Type B pancreatic cell (in vitro differentiated cells): ENCODE data around the gene TCF12. TPM values are rescaled to one million over a fixed set of nuclear protein-coding genes. Genes with fewer than 3 reads are reported as not detected.

Experiments used
- DNase-seq: peaks from one replicate; pipeline ENCODE4 v3.0.0; 2021; ENCODE audit warnings: mixed read lengths; ENCODE audit not compliant: unreplicated experiment; ENCODE audit errors: extremely low spot score
- H3K27ac Mint-ChIP-seq: 2 replicates; pipeline ENCODE4 v1.8.0; 2021; ENCODE audit warnings: mild to moderate bottlenecking, mixed read lengths
- H3K27me3 Mint-ChIP-seq: 2 replicates; pipeline ENCODE4 v1.8.0; 2021; ENCODE audit warnings: mixed read lengths
- H3K36me3 Mint-ChIP-seq: 2 replicates; pipeline ENCODE4 v1.8.0; 2021; ENCODE audit warnings: mixed read lengths
- H3K4me1 Mint-ChIP-seq: one replicate; pipeline ENCODE4 v1.8.0; 2021; ENCODE audit warnings: mixed read lengths; ENCODE audit not compliant: unreplicated experiment
- H3K4me3 Mint-ChIP-seq: 2 replicates; pipeline ENCODE4 v1.8.0; 2021; ENCODE audit warnings: mild to moderate bottlenecking, mixed read lengths
- H3K9me3 Mint-ChIP-seq: 2 replicates; pipeline ENCODE4 v1.8.0; 2021; ENCODE audit warnings: mixed read lengths
- total RNA-seq: library from RNA; stranded (reverse); gene quantifications from 2 replicates; pipeline ENCODE4 v1.2.1, GENCODE V29; 2021; ENCODE audit warnings: low replicate concordance
- TF ChIP-seq, protein P1 (sequence below): fragments of 200-600 bp; sonication (generic); conservative IDR thresholded peaks from 2 replicates; pipeline ENCODE4 v1.5.0; 2021; ENCODE audit warnings: antibody characterized with exemption, mild to moderate bottlenecking

TCF12 gene
- total RNA-seq, 1 donor from 2014 or later = 153 TPM

DNA sequence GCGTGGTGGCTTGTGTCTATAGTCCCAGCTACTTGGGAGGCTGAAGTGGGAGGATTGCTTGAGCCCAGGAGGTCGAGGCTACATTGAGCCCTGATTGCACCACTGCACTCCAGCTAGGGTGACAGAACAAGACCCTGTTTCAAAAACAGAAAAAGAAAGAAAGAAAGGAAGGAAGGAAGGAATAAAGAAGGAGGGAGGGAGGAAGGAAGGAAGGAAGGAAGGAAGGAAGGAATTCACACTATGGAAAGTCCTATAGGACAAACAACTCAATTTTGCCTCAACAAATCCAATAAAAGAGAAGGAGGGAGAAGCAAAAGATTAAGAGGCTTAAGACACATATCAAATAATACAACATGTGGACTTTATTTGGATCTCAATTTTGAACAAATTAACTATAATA, 16.5 kb upstream of the TCF12 start:
- Mint-ChIP-seq H3K4me3 (no peak overlapping the region), H3K27ac (no peak overlapping the region), H3K36me3 (no peaks in the 10 kb centered on the region), H3K9me3 (no peaks in the 10 kb centered on the region), H3K27me3 (no peaks in the 10 kb centered on the region), H3K4me1 (no peaks in the 10 kb centered on the region)
- TF ChIP-seq, protein P1, sequence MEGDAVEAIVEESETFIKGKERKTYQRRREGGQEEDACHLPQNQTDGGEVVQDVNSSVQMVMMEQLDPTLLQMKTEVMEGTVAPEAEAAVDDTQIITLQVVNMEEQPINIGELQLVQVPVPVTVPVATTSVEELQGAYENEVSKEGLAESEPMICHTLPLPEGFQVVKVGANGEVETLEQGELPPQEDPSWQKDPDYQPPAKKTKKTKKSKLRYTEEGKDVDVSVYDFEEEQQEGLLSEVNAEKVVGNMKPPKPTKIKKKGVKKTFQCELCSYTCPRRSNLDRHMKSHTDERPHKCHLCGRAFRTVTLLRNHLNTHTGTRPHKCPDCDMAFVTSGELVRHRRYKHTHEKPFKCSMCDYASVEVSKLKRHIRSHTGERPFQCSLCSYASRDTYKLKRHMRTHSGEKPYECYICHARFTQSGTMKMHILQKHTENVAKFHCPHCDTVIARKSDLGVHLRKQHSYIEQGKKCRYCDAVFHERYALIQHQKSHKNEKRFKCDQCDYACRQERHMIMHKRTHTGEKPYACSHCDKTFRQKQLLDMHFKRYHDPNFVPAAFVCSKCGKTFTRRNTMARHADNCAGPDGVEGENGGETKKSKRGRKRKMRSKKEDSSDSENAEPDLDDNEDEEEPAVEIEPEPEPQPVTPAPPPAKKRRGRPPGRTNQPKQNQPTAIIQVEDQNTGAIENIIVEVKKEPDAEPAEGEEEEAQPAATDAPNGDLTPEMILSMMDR = no peak
- no peak for DNase-seq

DNA sequence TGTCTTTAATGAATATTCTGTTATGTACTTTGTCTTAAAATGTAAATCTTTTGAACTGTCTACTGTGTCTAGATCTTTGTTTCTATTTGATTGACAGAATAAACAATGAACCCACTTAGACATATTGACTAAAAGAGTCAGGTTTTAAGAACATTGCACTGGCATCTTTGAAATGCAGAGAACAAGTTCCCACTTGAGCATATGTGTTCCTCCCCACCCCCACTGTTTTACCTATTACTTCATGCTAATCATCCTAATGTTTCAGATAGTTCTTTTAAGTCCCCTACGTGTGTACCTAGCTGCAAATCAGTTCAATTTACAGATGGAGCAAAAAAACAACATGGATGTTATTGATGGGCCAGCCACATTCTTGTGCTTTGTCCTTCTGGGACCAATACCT, 11.7 kb upstream of the TCF12 start:
- TF ChIP-seq, protein P1 = no peak
- Mint-ChIP-seq H3K36me3 (no peaks in the 10 kb centered on the region), H3K4me1 (no peaks in the 10 kb centered on the region), H3K27me3 (no peaks in the 10 kb centered on the region), H3K27ac (no peak overlapping the region), H3K4me3 (no peak overlapping the region), H3K9me3 (no peaks in the 10 kb centered on the region)
- DNase-seq = no peak

DNA sequence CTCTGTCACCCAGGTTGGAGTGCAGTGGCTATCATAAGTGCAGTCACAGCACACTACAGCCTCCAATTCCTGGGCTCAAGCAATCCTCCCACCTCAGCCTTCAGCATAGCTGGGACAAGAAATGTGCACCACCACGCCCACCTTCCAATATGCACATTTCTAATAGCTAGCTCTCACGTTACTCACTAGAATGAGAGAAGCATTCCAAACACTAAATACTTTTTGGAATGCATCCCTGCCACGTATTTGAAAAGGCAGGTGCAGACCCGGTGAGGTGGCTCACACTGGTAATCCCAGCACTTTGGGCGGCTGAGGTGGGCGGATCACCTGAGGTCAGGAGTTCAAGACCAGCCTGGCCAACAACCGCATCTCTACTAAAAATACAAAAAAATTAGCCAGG, 7.6 kb upstream of the TCF12 start:
- Mint-ChIP-seq H3K27ac (no peak overlapping the region), H3K36me3 (peaks cover 3% of the 10 kb centered on the region), H3K27me3 (no peaks in the 10 kb centered on the region), H3K4me1 (no peaks in the 10 kb centered on the region), H3K4me3 (no peak overlapping the region), H3K9me3 (no peaks in the 10 kb centered on the region)
- no peak for DNase-seq
- TF ChIP-seq, protein P1 = no peak

DNA sequence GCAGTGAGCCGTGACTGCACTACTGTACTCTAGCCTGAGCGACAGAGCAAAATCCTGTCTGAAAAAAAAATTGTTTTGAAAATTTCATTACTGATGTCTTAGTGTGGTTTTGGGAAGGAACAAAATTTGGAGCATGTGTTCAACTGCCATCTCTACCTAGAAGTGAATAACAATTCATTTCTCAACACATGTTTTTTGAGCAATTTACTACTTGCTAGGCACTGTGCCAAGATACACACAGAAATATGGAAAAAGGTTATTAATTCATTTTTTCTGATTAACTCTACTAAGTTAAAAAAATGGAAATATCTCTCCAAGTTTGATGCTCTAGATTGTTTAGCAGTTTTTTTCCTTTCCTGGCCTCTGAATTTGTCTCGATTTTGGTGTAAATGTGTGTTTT, 5.2 kb upstream of the TCF12 start:
- H3K27ac Mint-ChIP-seq = no peak overlapping the region
- H3K9me3 Mint-ChIP-seq = peaks cover 5% of the 10 kb centered on the region
- no peaks in the 10 kb centered on the region for H3K27me3 Mint-ChIP-seq
- H3K36me3 Mint-ChIP-seq = peaks cover 15% of the 10 kb centered on the region
- peaks cover 7% of the 10 kb centered on the region for H3K4me1 Mint-ChIP-seq
- no peak overlapping the region for H3K4me3 Mint-ChIP-seq
- no peak for DNase-seq
- TF ChIP-seq, protein P1 = no peak

DNA sequence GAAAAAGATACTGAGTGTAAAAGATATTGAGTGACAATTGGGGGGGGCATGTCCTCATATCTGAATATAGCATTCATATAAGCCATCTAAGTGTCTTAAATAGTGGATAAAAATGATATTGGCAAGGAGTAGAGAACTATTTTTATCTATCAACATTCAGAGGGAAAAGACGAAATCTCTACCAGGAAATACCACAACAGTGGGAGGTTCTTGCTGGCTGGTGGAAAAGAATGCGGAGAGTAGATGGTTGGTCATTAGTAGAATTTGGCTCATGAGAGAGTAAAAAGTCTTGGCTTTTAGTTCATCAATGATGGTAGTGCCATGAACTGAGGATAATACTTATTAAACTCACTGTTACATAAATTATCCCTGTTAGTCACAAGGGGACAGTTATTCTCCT, 4.8 kb upstream of the TCF12 start:
- DNase-seq = no peak
- Mint-ChIP-seq H3K4me1 (peaks cover 7% of the 10 kb centered on the region), H3K36me3 (peaks cover 15% of the 10 kb centered on the region), H3K9me3 (peaks cover 5% of the 10 kb centered on the region), H3K27me3 (no peaks in the 10 kb centered on the region), H3K27ac (no peak overlapping the region), H3K4me3 (no peak overlapping the region)
- TF ChIP-seq, protein P1 = no peak

DNA sequence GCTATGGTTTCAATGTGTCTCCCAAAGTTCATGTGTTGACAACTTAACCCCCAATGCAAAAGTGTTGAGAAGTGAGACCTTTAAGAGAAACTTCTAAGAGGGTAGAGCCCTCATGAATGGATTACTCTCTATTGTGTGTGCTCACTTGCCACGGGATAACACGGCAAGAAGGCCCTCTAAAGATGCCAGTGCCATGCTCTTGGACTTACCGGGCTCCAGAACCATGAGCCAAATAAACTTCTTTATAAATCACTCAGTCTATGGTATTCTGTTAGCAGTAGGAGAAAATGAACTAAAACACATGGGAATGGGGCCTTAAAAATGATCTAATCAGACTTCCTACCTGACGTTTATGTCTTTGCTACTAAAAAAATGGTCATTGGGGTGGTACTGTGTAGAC, 2.6 kb upstream of the TCF12 start:
- TF ChIP-seq, protein P1 = no peak
- Mint-ChIP-seq H3K4me3 (no peak overlapping the region), H3K27ac (no peak overlapping the region), H3K36me3 (peaks cover 17% of the 10 kb centered on the region), H3K27me3 (no peaks in the 10 kb centered on the region), H3K4me1 (peaks cover 10% of the 10 kb centered on the region), H3K9me3 (peaks cover 5% of the 10 kb centered on the region)
- DNase-seq = no peak
